ENCODE results near the gene EHMT1. TPM values are rescaled to one million over a fixed set of nuclear protein-coding genes. Genes with fewer than 3 reads are reported as not detected.

EHMT1 gene
- total RNA-seq, 5 donors from 2014 or later (not counting 1 experiment from before 2014, with no cell fraction given): 113 to 124 (median 121) TPM

- CTCF ChIA-PET: interaction anchor here in 1 of 2 donors (0.7 kb wide), 1 partner anchor 18 kb away, joined by 3 read pairs; no protein-coding TSS in a partner anchor
Measured at GRCh38 chr9:137665226-137665625, 46.4 kb downstream of the EHMT1 start.

DNA sequence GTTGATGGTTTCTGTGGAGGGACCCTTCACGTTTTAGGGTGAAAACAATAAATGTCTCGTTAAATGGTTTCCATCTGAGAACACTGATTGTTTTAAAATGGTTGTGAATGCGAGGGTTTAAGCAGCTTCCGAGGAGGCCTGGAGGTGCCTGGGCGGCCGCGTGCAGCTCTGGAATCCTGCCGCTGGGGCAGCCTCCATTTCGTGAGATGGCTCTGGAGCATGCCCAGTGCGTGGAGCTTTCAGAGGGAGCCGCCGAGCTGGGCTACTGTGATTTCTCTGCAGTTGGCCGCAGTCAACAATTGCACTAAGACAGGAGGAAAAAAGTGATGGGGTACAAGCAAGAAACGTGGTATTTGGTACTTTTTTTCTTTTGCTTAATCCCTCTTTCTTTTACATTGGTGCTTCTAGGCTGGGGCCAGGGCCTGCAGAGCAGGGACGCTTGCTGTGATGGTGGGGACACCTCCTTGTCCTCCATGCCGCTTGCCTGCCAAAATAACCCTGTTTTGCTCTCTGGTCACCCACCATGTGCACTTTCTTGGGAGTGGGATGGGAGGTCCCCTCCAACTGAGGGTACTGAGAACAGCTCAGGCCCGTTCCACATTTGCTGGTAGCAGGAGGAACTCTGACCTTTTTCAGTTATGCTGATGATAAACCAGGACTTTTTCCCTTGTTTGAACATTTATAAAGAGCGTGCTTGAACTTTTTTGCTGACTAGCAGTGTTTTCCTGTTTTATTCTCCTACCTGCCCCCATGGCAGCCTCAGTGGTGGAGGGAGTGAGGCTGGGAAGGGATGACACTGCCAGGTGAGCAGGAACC, 47.1 kb downstream of the EHMT1 start:
- H3K27ac Mint-ChIP-seq: no peak overlapping the region
- Histone ChIP-seq H3K27me3 (replicated peaks in 1 of 2; ENCODE audit: control insufficient read depth in 2 of 2, extremely low read depth in 1 of 2, insufficient read depth in 2 of 2, low read length in 1 of 2) (no peaks in the 10 kb centered on the region), H3K36me3 (ENCODE audit: control insufficient read depth in 2 of 2, extremely low read depth in 1 of 2, insufficient read depth in 1 of 2, low read length in 1 of 2) (peaks cover 0 to 34% of the 10 kb centered on the region in 2 donors), H3K9me3 (no peaks in the 10 kb centered on the region), H3K27ac (ENCODE audit: low read length) (no peak overlapping the region), H3K4me1 (ENCODE audit: control insufficient read depth in 1 of 2, extremely low read depth in 1 of 2, insufficient read depth in 2 of 2, low read length in 2 of 2) (peaks cover 0 to 22% of the 10 kb centered on the region in 2 experiments), H3K4me3 (ENCODE audit: control insufficient read depth in 1 of 2, extremely low read depth in 1 of 2, low read length in 1 of 2) (no peak overlapping the region)
- CTCF ChIA-PET: interaction anchor here in 1 of 2 donors (0.7 kb wide), 1 partner anchor 17 kb away, joined by 3 read pairs; no protein-coding TSS in a partner anchor
- H3K27me3 Mint-ChIP-seq: no peaks in the 10 kb centered on the region
- DNase-seq (no peak), ATAC-seq (replicated peaks in 1 of 4) (no peak)
- H3K9me3 Mint-ChIP-seq: no peaks in the 10 kb centered on the region
- H3K4me1 Mint-ChIP-seq: peaks cover 55 to 68% (median 61%) of the 10 kb centered on the region in 3 donors
- POLR2A ChIA-PET: no interaction called here
- H3K36me3 Mint-ChIP-seq: peaks cover 17% of the 10 kb centered on the region
- 97% methylated on average over 15 of the region's 18 CpGs for WGBS (ENCODE audit: insufficient coverage)
- no peak overlapping the region for H3K4me3 Mint-ChIP-seq

More at GRCh38 chr9:137665226-137665625, 46.4 kb downstream of the EHMT1 start:
- peaks cover 0 to 22% of the 10 kb centered on the region in 2 experiments for H3K4me1 ChIP-seq (ENCODE audit: control insufficient read depth in 1 of 2, extremely low read depth in 1 of 2, insufficient read depth in 2 of 2, low read length in 2 of 2)
- no peak overlapping the region for H3K4me3 Mint-ChIP-seq
- H3K27ac Mint-ChIP-seq: no peak overlapping the region
- WGBS (ENCODE audit: insufficient coverage): 100% methylated on average over 2 of the region's 7 CpGs
- H3K27me3 ChIP-seq (replicated peaks in 1 of 2; ENCODE audit: control insufficient read depth in 2 of 2, extremely low read depth in 1 of 2, insufficient read depth in 2 of 2, low read length in 1 of 2): no peaks in the 10 kb centered on the region
- H3K9me3 ChIP-seq: no peaks in the 10 kb centered on the region
- DNase-seq (no peak), ATAC-seq (replicated peaks in 1 of 4) (no peak)
- H3K4me3 ChIP-seq (ENCODE audit: control insufficient read depth in 1 of 2, extremely low read depth in 1 of 2, low read length in 1 of 2): no peak overlapping the region
- POLR2A ChIA-PET: no interaction called here
- H3K36me3 Mint-ChIP-seq: peaks cover 19% of the 10 kb centered on the region
- H3K27ac ChIP-seq (ENCODE audit: low read length): no peak overlapping the region
- H3K36me3 ChIP-seq (ENCODE audit: control insufficient read depth in 2 of 2, extremely low read depth in 1 of 2, insufficient read depth in 1 of 2, low read length in 1 of 2): peaks cover 0 to 30% of the 10 kb centered on the region in 2 donors
- H3K4me1 Mint-ChIP-seq: peaks cover 57 to 65% (median 59%) of the 10 kb centered on the region in 3 donors
- no peaks in the 10 kb centered on the region for H3K27me3 Mint-ChIP-seq
- no peaks in the 10 kb centered on the region for H3K9me3 Mint-ChIP-seq

DNA sequence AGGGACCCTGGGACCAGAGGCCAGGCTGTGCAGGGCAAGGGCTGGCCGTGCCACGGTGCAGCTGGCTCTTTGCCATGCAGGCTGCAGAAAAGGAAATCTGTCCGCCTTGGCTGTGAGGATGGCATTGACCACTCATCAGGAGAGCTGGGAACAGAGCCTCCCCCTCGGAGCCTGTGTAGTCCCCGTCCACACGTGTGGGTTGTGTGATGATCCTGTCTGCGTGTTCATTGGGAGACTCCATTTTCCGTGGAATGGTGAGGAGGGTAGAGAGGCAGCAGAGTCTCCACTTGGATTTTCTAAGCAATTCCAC, 47.7 kb downstream of the EHMT1 start:
- H3K4me1 Mint-ChIP-seq: peaks cover 53 to 69% (median 61%) of the 10 kb centered on the region in 3 donors
- WGBS (ENCODE audit: insufficient coverage): 93% methylated on average over 8 of the region's 8 CpGs

GRCh38 chr9:137666955-137667670, 48.3 kb downstream of the EHMT1 start:
- no peaks in the 10 kb centered on the region for H3K27me3 ChIP-seq (replicated peaks in 1 of 2; ENCODE audit: control insufficient read depth in 2 of 2, extremely low read depth in 1 of 2, insufficient read depth in 2 of 2, low read length in 1 of 2)
- peaks cover 6 to 34% of the 10 kb centered on the region in 2 donors for H3K36me3 ChIP-seq (ENCODE audit: control insufficient read depth in 2 of 2, extremely low read depth in 1 of 2, insufficient read depth in 1 of 2, low read length in 1 of 2)
- Mint-ChIP-seq H3K27me3 (no peaks in the 10 kb centered on the region), H3K4me1 (peaks cover 57 to 69% (median 63%) of the 10 kb centered on the region in 3 donors), H3K4me3 (peak overlapping the region in 1 of 3 donors; percentile 0), H3K9me3 (no peaks in the 10 kb centered on the region), H3K36me3 (peaks cover 17% of the 10 kb centered on the region), H3K27ac (peak overlapping the region; percentile 71 to 83)
- peaks cover 0 to 22% of the 10 kb centered on the region in 2 experiments for H3K4me1 ChIP-seq (ENCODE audit: control insufficient read depth in 1 of 2, extremely low read depth in 1 of 2, insufficient read depth in 2 of 2, low read length in 2 of 2)
- no peak overlapping the region for H3K4me3 ChIP-seq (ENCODE audit: control insufficient read depth in 1 of 2, extremely low read depth in 1 of 2, low read length in 1 of 2)
- DNase-seq (no peak), ATAC-seq (replicated peaks in 1 of 4) (no peak)
- POLR2A ChIA-PET: no interaction called here
- no peaks in the 10 kb centered on the region for H3K9me3 ChIP-seq
- no peak overlapping the region for H3K27ac ChIP-seq (ENCODE audit: low read length)
- 69% methylated on average over 12 of the region's 16 CpGs for WGBS (ENCODE audit: insufficient coverage)
- CTCF ChIA-PET: no interaction called here

More for the DNA sequence above, 47.7 kb downstream of the EHMT1 start:
- Mint-ChIP-seq H3K27ac (no peak overlapping the region), H3K36me3 (peaks cover 17% of the 10 kb centered on the region), H3K4me3 (no peak overlapping the region), H3K27me3 (no peaks in the 10 kb centered on the region), H3K9me3 (no peaks in the 10 kb centered on the region)
- H3K36me3 ChIP-seq (ENCODE audit: control insufficient read depth in 2 of 2, extremely low read depth in 1 of 2, insufficient read depth in 1 of 2, low read length in 1 of 2): peaks cover 1 to 34% of the 10 kb centered on the region in 2 donors
- no peak for ATAC-seq (replicated peaks in 1 of 4)
- H3K4me1 ChIP-seq (ENCODE audit: control insufficient read depth in 1 of 2, extremely low read depth in 1 of 2, insufficient read depth in 2 of 2, low read length in 2 of 2): peaks cover 0 to 22% of the 10 kb centered on the region in 2 experiments
- no peak overlapping the region for H3K27ac ChIP-seq (ENCODE audit: low read length)
- H3K9me3 ChIP-seq: no peaks in the 10 kb centered on the region
- CTCF ChIA-PET: no interaction called here
- H3K27me3 ChIP-seq (replicated peaks in 1 of 2; ENCODE audit: control insufficient read depth in 2 of 2, extremely low read depth in 1 of 2, insufficient read depth in 2 of 2, low read length in 1 of 2): no peaks in the 10 kb centered on the region
- DNase-seq: no peak
- no peak overlapping the region for H3K4me3 ChIP-seq (ENCODE audit: control insufficient read depth in 1 of 2, extremely low read depth in 1 of 2, low read length in 1 of 2)
- POLR2A ChIA-PET: no interaction called here

DNA sequence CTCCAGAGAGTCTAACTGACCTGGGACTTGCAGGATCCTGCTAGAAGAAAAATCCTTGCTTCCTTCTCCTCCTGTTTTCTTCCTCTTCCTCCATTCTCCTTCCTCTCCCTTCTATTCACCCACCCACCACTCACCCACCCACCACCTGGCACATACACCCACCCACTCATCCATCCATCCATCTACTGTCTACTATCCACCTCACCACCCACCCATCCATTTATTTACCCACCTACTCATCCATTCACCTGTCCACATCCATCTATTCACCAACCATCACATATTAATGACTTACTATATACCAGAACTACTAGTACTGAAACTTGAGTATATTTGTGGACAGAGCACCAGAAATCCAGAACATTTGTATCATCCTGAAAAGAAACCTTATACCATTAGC, 49.4 kb downstream of the EHMT1 start:
- peaks cover 0 to 26% of the 10 kb centered on the region in 2 experiments for H3K4me1 ChIP-seq (ENCODE audit: control insufficient read depth in 1 of 2, extremely low read depth in 1 of 2, insufficient read depth in 2 of 2, low read length in 2 of 2)
- no peaks in the 10 kb centered on the region for H3K27me3 Mint-ChIP-seq
- peak overlapping the region; percentile 8 to 71 for H3K27ac Mint-ChIP-seq
- H3K9me3 ChIP-seq: no peaks in the 10 kb centered on the region
- H3K36me3 Mint-ChIP-seq: peaks cover 15% of the 10 kb centered on the region
- DNase-seq: no peak
- peak overlapping the region in 1 of 3 donors; percentile 18 for H3K4me3 Mint-ChIP-seq
- CTCF ChIA-PET: no interaction called here
- H3K36me3 ChIP-seq (ENCODE audit: control insufficient read depth in 2 of 2, extremely low read depth in 1 of 2, insufficient read depth in 1 of 2, low read length in 1 of 2): peaks cover 6 to 34% of the 10 kb centered on the region in 2 donors
- H3K27ac ChIP-seq (ENCODE audit: low read length): no peak overlapping the region
- no peaks in the 10 kb centered on the region for H3K27me3 ChIP-seq (replicated peaks in 1 of 2; ENCODE audit: control insufficient read depth in 2 of 2, extremely low read depth in 1 of 2, insufficient read depth in 2 of 2, low read length in 1 of 2)
- H3K4me3 ChIP-seq (ENCODE audit: control insufficient read depth in 1 of 2, extremely low read depth in 1 of 2, low read length in 1 of 2): no peak overlapping the region
- H3K9me3 Mint-ChIP-seq: no peaks in the 10 kb centered on the region
- POLR2A ChIA-PET: no interaction called here
- H3K4me1 Mint-ChIP-seq: peaks cover 65 to 74% (median 71%) of the 10 kb centered on the region in 3 donors
- ATAC-seq (replicated peaks in 1 of 4): no peak

DNA sequence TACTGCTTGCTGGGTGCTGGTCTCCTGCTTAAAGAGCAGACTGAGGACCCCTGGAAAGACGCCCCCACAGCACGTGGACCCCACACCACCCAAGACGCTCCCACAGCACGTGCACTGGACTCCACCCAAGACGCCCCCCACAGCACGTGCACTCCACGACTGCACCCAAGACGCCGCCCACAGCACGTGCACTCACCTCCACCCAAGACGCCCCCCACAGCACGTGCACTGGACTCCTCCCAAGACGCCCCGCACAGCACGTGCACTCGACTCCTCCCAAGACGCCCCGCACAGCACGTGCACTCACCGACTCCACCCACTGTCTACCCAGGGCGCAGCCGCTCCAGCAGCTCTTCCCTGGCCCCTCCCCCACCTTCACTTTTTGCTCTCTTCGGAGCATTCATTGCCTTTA, 50.5 kb downstream of the EHMT1 start:
- Histone ChIP-seq H3K4me1 (ENCODE audit: control insufficient read depth in 1 of 2, extremely low read depth in 1 of 2, insufficient read depth in 2 of 2, low read length in 2 of 2) (peaks cover 0 to 33% of the 10 kb centered on the region in 2 experiments), H3K4me3 (ENCODE audit: control insufficient read depth in 1 of 2, extremely low read depth in 1 of 2, low read length in 1 of 2) (no peak overlapping the region), H3K36me3 (ENCODE audit: control insufficient read depth in 2 of 2, extremely low read depth in 1 of 2, insufficient read depth in 1 of 2, low read length in 1 of 2) (peaks cover 6 to 34% of the 10 kb centered on the region in 2 donors), H3K27ac (ENCODE audit: low read length) (no peak overlapping the region), H3K27me3 (replicated peaks in 1 of 2; ENCODE audit: control insufficient read depth in 2 of 2, extremely low read depth in 1 of 2, insufficient read depth in 2 of 2, low read length in 1 of 2) (no peaks in the 10 kb centered on the region), H3K9me3 (no peaks in the 10 kb centered on the region)
- ATAC-seq (replicated peaks in 1 of 4) (no peak), DNase-seq (no peak)
- H3K4me1 Mint-ChIP-seq: peaks cover 70 to 76% (median 71%) of the 10 kb centered on the region in 3 donors
- ChIA-PET POLR2A (no interaction called here), CTCF (no interaction called here)
- peak overlapping the region in 1 of 2 donors; percentile 3 for H3K27ac Mint-ChIP-seq
- H3K4me3 Mint-ChIP-seq: no peak overlapping the region
- 93% methylated on average over 20 of the region's 23 CpGs for WGBS (ENCODE audit: insufficient coverage)
- no peaks in the 10 kb centered on the region for H3K27me3 Mint-ChIP-seq
- H3K36me3 Mint-ChIP-seq: peaks cover 14% of the 10 kb centered on the region
- no peaks in the 10 kb centered on the region for H3K9me3 Mint-ChIP-seq

All from T-cell (primary cell).